GM19239 (cell line): ENCODE results near the gene SYNGR3.
A peak's percentile ranks its signal among the peaks of the same experiment; 100 is the strongest.

Experiments
- DNase-seq: peaks from one replicate; pipeline ENCODE4 v3.0.0; 2011; ENCODE audit warnings: low spot score; ENCODE audit not compliant: insufficient read length
- FAIRE-seq: peaks from 2 replicates; lab custom pipeline; 2011; peaks lifted over from hg19 to GRCh38; lab: Jason Lieb, UNC

The SYNGR3 gene

GRCh38 chr16:1975432-1976215 is 14.1 kb upstream of the SYNGR3 start:
- DNase-seq (no peak), FAIRE-seq (no peak)

- FAIRE-seq: no peak
- DNase-seq: no peak
Measured at GRCh38 chr16:1976216-1976520, 13.6 kb upstream of the SYNGR3 start.

GRCh38 chr16:1976951-1977874 is 12.6 kb upstream of the SYNGR3 start:
- DNase-seq (no peak), FAIRE-seq (no peak)

DNA sequence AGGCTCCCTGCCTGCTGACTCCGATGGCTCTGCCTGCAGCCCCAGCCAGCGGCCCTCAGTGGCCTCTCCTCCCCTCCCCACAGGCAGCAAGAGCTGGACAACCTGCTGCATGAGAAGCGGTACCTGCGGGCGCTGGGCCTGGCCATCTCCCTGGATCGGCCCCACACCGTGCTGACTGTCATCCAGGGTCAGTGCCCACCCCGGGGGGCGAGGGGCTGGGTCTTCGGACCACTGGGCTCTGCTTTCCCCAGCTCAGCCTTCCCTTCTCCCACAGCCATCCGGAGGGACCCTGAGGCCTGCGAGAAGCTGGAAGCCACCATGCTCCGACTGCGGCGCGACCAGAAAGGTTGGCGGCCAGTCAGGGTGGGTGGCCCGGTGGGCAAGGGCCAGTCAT is 11.9 kb upstream of the SYNGR3 start:
- FAIRE-seq: no peak

DNA sequence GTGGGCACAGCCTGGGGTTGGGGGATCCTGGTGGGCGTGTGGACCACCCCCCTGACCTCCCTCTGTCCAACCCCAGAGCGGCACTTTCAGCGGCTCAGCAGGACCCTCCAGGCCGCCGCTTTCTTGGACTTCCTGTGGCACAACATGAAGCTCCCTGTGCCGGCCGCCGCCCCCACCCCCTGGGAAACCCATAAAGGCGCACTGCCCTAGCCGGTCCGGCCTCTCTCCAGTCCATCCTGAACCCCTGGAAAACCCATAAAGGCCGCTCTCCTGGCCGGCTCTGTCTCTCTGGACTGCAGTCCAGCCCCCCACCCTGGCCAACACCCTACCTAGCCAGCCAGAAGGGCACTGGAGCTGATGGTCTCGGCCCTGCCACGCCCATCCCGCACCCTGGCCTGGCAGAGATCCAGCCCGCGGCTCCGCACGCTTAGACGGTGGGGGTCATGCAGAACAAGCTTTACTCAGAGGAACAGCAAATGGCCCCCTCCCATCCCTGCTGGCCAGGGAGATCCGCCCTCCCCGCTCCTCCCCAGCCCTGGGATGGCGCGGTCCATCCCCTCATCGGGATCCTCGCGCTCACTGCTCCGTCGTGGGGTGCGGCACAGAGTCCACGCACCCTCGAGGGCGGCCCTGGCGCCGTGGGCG is 11.2 kb upstream of the SYNGR3 start:
- FAIRE-seq (no peak), DNase-seq (no peak)

More for the DNA sequence above, 11.9 kb upstream of the SYNGR3 start:
- DNase-seq: no peak

DNA sequence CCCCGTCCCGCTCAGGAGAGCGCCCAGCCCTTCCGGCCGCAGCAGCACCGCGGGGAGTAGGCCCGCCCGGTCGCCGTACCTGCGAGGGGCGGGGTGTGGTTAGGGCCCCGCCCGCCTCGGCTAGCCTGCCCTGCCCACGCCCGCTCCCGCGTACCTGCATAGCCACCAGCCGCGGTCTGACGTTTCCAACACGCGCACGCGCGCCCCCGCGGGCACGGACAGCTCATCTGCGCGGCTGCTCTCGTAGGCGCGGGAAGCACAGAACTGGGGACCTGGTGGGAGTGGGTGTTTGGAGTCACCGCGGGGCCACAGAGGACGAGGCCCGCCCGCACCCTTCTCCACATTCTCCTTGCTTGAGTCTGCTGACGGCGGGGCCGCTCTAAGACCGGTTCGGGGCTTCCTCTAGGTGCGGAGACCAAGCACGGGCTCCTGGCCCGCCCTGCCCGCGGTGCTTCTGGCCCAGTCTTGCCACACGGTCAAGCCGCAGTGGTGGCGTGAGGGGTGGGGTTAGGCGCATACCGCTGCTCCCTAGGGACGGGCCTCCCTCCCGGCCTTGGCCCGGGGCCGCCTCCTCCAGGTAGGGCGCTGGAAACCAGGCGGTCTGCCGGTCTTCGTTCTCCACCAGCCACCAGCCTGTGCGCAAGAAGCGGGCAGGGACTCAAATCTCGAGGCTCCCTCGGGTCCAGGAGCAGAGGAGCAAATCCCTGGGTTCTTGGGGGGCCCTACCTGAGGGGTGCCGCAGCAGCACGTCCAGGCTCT is 10.3 kb upstream of the SYNGR3 start:
- no peak for DNase-seq
- FAIRE-seq: no peak

DNA sequence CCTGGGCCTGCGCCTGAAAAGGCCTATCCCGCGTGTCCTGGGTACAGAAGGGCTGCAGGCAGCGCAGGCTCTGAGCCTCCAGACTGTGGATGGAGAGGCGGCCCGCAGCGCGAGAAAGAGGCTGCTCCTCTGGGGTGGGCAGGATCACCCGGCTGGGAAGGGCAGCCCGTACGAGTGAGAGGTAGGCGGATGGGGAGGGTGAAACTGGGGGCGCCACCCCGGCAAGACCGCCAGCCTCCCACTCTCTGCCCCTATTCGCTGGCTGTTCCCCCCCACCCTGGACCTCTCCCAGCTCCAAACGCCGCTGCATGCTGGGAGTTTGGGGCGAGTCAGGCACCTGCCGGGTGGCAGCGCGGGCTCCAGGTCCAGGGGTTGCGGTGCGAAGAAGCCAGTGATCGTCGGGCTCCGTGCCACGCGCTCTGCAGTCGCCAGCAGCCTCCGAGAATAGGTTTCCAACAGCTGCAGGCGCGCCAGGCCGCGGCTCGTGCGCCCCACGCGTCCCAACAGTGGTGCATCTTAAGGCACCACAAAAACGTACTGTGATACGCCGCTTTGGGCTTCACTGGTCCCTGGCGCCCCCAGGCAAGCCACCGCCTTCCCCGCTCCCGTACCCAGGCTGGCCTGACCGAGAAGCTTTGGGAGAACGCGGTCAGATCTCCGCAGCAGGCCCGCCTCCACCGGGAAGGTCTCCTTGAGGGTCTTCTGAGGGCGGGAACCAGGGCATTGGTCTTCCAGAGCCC is 9.6 kb upstream of the SYNGR3 start:
- no peak for FAIRE-seq
- no peak for DNase-seq

DNA sequence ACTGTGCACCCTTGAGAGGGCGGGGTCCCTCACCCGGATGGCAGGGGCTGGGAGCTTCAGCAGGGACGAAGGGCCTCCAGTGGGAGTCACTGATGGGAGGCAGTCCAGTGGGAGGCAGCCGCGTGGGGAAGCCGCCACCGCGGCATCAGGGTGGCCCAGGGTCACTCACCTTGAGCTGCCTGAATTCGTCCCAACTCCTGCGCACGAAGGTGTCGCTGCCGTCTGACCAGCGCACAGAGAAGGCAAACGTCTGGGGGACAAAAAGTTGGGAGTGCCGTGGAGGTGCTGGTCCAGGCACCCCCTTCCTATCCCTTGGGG is 9.0 kb upstream of the SYNGR3 start:
- no peak for FAIRE-seq
- DNase-seq: no peak

- FAIRE-seq (no peak), DNase-seq (no peak)
Measured at GRCh38 chr16:1981398-1981836, 8.4 kb upstream of the SYNGR3 start, which contains the start of gene NOXO1. Gene NOXO1, minus strand, starts transcription at chr16:1981469. Its CDS starts 290 bp downstream, at chr16:1981179.

DNA sequence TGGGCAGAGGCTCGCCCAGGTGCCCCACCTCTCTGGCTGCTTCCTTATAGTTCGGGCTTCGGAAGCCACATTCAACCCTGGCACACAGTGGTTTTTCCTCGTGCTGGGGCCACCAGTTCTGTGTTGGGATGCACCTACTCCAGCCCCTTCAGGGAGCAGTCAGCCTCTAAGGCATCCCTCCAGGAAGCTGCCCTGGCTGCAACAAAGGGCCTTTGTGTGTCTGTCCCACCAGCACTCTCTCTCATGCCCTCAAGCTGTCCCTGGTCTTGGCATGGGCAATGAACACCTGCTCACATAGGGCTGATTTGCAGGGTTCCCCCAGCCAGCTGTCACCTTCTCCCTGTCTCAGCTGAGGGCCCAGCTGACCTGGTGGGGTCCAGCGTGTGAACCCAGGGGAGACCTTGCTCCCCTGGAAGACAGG is 7.7 kb upstream of the SYNGR3 start:
- no peak for DNase-seq
- no peak for FAIRE-seq

DNA sequence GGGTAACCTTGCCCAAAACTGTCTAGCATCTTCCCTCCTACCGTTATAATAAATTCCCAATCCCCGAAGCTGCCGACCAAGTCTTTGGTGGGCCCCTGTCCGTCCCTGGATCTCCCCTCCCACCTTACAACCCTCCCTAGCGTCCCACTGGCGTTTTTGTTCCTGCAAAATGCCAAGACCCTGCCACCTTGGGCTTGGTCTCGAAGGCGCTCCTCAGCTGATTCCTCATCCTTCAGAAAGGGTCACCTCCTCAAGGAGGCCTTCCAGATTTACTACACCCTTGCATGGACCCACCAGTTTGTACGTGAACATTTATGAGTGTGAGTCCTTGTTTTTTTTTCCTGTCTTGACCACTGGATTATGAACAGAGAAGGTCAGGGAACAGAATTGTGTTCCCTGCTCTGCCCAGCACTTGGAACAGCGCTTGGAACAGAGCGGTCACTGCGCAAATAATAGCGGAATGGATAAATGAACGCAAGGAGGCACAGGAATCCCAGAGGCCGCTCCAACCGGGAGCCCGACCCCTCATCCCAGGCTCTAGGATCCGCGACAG is 6.7 kb upstream of the SYNGR3 start:
- DNase-seq (no peak), FAIRE-seq (no peak)

DNA sequence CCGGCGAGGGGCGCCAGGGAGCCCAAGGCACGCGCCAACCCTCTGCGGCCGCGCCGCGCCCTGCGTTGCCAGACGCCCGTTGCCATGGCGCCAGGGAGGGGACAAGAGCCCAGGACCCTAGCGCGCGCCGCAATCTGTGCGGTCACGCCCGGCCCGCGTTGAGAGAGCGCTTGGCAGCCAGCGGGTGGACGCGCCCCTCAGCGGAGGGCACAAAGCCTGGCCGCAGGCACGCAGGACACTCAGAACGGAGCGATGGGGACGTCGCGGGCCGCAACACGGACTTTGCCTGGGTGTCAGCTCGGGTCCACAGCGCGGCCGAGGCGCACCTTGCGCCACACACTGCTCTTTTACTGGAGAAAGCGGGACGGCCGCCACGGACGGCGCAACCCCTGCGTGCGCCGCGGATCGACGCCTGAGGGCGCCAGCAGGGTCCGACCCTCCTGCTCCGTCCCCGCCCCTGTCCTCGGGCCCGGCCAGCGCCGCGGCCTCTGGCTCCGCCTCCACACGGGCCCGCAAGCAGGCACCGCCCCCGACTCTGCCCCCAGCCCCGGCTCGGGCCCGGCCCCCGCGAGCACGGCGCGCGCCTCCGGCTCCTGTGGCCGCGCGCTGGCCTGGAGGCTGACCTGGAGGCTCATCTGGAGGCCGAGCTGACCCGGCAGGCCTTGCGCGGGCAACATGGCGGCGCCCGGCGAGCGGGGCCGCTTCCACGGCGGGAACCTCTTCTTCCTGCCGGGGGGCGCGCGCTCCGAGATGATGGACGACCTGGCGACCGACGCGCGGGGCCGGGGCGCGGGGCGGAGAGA is 6.0 kb upstream of the SYNGR3 start, which contains the start of gene GFER:
TSS of gene GFER (plus strand) at position 650 of the 803 bp plus-strand sequence. CDS start at position 676, 26 bp downstream.
- peak; percentile 97 for DNase-seq
- peak; percentile 90 for FAIRE-seq

GRCh38 chr16:1984347-1985225 is 5.2 kb upstream of the SYNGR3 start:
- FAIRE-seq (peak; percentile 53), DNase-seq (no peak)

- FAIRE-seq: no peak
Measured at GRCh38 chr16:1985466-1986150, 4.2 kb upstream of the SYNGR3 start.

DNA sequence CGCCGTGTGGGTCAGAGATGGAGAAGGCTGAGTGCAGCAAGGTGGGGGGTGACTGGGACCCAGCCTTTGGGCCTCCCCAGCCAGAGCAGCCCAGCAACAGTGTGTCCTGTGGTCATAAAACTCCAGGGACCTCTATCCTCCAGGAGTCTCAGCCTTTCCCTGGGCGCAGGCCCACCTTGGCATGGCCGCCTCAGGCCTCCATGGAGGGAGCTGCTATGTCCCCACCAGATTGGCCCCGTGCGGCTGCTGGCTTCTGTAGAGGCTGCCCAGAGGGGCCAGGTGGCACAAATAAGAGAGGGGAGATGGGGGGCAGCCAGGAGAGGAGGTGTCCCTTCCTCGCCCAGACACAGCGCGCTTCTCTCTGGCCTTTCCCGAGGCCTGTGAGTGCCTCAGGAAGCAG is 2.6 kb upstream of the SYNGR3 start:
- DNase-seq: no peak

More at GRCh38 chr16:1985466-1986150, 4.2 kb upstream of the SYNGR3 start:
- no peak for DNase-seq

DNA sequence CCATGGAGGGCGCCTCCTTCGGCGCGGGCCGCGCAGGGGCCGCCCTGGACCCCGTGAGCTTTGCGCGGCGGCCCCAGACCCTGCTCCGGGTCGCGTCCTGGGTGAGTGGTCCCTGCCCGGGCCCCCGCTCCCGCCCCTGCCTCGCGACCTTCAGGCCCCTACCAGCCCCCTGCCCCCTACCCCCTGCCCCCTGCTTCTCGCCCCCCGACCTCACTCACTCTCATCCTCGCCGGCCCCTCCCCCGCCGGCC is 256 bp downstream of the SYNGR3 start:
- FAIRE-seq (no peak), DNase-seq (no peak)

More for the DNA sequence above, 2.6 kb upstream of the SYNGR3 start:
- no peak for FAIRE-seq
